ENCODE data around the gene ACTN2. TPM values are rescaled to one million over a fixed set of nuclear protein-coding genes. Genes with fewer than 3 reads are reported as not detected.

The ACTN2 gene
- total and polyA plus RNA-seq, 2 donors (not counting 3 experiments of a cell fraction or from before 2014, with no cell fraction given), result 0.22 to 0.55 TPM

GRCh38 chr1:236688705-236689104 is 2.4 kb downstream of the ACTN2 start:
- no peaks in the 10 kb centered on the region for H3K36me3 ChIP-seq (ENCODE audit: control insufficient read depth in 2 of 2, extremely low read depth in 1 of 2, insufficient read depth in 2 of 2, low read length in 2 of 2)
- H3K27me3 ChIP-seq (ENCODE audit: control insufficient read depth in 2 of 2, insufficient read depth in 2 of 2, low read length in 2 of 2), result peaks cover under 1 to 3% of the 10 kb centered on the region in 2 experiments
- BruUV-seq (replicated peaks), result no TSS peak
- ChIA-PET POLR2A (no interaction called here), CTCF (no interaction called here)
- H2AFZ ChIP-seq (ENCODE audit: low read depth, low read length), result no peak overlapping the region
- no peak for DNase-seq (ENCODE audit: low read depth, low spot score)
- intact Hi-C loops (cut with micrococcal nuclease), result loop anchor here (5.0 kb wide), 2 partner anchors 66 to 81 kb away; no protein-coding TSS in a partner anchor
- peaks cover 7% of the 10 kb centered on the region for H3K4me1 ChIP-seq (ENCODE audit: control insufficient read depth, extremely low read depth, insufficient read depth, low read length)
- no peak overlapping the region for H3K4me2 ChIP-seq (ENCODE audit: insufficient read depth, low read length)
- dilution Hi-C loops (cut with MboI; ENCODE audit: extremely low pct_ligation_motif_present, low sequenced_read_pairs), result no loop called here
- FAIRE-seq, result no peak
- no peaks in the 10 kb centered on the region for H3K9me1 ChIP-seq (replicated peaks; ENCODE audit: control insufficient read depth, extremely low read depth, insufficient read depth, low read length)
- no peaks in the 10 kb centered on the region for H3K79me2 ChIP-seq (ENCODE audit: control insufficient read depth, insufficient read depth, low read length)
- no peak overlapping the region for H3K9ac ChIP-seq (replicated peaks; ENCODE audit: extremely low read depth, insufficient read depth, low read length)
- H3K27ac ChIP-seq (ENCODE audit: insufficient read depth, low read depth, low read length), result no peak overlapping the region
- H3K9me3 ChIP-seq (replicated peaks; ENCODE audit: control insufficient read depth, insufficient read depth, low read length), result no peaks in the 10 kb centered on the region
- H4K20me1 ChIP-seq (replicated peaks; ENCODE audit: control insufficient read depth, extremely low read depth, insufficient read depth, low read length), result no peaks in the 10 kb centered on the region
- no peak overlapping the region for H3K4me3 ChIP-seq (replicated peaks in 1 of 3; ENCODE audit: insufficient read depth in 1 of 3, low read depth in 1 of 3, low read length in 3 of 3)
- TF ChIP-seq POLR2AphosphoS5 (IDR thresholded peaks at IDR 0.05; ENCODE audit: insufficient read depth, low read depth, low read length), result no peak
- TF ChIP-seq JUN (IDR thresholded peaks at IDR 0.05; ENCODE audit: borderline replicate concordance, insufficient read depth, insufficient read length, low read depth), result no peak
- TF ChIP-seq GATA2 (IDR thresholded peaks at IDR 0.05; ENCODE audit: insufficient read depth, insufficient read length, low read depth, low read length), result no peak
- no peak for TF ChIP-seq FOS (IDR thresholded peaks at IDR 0.05; ENCODE audit: borderline replicate concordance, insufficient read depth, low read length)
- TF ChIP-seq, protein P1, sequence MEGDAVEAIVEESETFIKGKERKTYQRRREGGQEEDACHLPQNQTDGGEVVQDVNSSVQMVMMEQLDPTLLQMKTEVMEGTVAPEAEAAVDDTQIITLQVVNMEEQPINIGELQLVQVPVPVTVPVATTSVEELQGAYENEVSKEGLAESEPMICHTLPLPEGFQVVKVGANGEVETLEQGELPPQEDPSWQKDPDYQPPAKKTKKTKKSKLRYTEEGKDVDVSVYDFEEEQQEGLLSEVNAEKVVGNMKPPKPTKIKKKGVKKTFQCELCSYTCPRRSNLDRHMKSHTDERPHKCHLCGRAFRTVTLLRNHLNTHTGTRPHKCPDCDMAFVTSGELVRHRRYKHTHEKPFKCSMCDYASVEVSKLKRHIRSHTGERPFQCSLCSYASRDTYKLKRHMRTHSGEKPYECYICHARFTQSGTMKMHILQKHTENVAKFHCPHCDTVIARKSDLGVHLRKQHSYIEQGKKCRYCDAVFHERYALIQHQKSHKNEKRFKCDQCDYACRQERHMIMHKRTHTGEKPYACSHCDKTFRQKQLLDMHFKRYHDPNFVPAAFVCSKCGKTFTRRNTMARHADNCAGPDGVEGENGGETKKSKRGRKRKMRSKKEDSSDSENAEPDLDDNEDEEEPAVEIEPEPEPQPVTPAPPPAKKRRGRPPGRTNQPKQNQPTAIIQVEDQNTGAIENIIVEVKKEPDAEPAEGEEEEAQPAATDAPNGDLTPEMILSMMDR (IDR thresholded peaks at IDR 0.05; ENCODE audit: extremely low read depth in 1 of 2, insufficient read depth in 1 of 2, low read depth in 1 of 2, low read length in 2 of 2), result no peak
- TF ChIP-seq EZH2 (IDR thresholded peaks at IDR 0.05; ENCODE audit: borderline replicate concordance, low read depth, low read length, severe bottlenecking), result no peak
- TF ChIP-seq MAX (IDR thresholded peaks at IDR 0.05; ENCODE audit: insufficient read depth, insufficient read length), result no peak
- TF ChIP-seq POLR2A (IDR thresholded peaks at IDR 0.05; ENCODE audit: low read depth, low read length), result no peak

Measured in endothelial cell of umbilical vein (primary cell).